ENCODE measurements around the gene DLGAP4. TPM values are rescaled to one million over a fixed set of nuclear protein-coding genes. Genes with fewer than 3 reads are reported as not detected.

DLGAP4 gene
- polyA plus RNA-seq, 1 of the 3 experiments (the other 2 are of a cell fraction), result 31.2 TPM

DNA sequence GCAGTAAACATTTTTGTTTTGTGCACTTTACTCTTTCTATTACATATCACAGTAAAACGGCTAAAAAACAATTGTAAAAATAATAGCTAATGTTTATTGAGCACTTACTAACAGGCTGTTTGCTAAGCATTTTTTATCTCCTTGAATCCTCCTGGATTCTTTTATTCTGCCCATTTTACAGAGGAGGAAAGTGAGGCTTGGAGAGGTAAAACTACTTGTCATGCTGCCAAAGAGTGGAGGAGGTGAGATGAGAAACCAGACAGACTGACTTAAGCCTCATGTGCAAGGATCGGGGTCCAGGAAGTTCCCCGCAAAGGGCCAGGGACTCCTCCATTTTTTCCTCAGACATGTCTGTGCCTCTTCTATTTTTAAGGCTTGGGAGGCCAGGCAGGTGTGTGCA lies 63.6 kb downstream of the DLGAP4 start:
- no peaks in the 10 kb centered on the region for H3F3A ChIP-seq (replicated peaks; ENCODE audit: insufficient read depth)
- no peaks in the 10 kb centered on the region for H4K20me1 ChIP-seq (ENCODE audit: insufficient read depth)
- H3K4me2 ChIP-seq, result no peak overlapping the region
- H3K27me3 ChIP-seq (ENCODE audit: insufficient read depth), result peaks cover 15% of the 10 kb centered on the region; the same call in 1 of the 2 replicates
- H3K79me2 ChIP-seq (ENCODE audit: insufficient read depth), result no peaks in the 10 kb centered on the region
- no peaks in the 10 kb centered on the region for H3K36me3 ChIP-seq (replicated peaks in 1 of 2; ENCODE audit: control insufficient read depth in 1 of 2, insufficient read depth in 2 of 2, low read length in 1 of 2)
- TF ChIP-seq JUND (IDR thresholded peaks at IDR 0.05) (no peak), TCF12 (IDR thresholded peaks at IDR 0.05) (no peak), CHD2 (IDR thresholded peaks at IDR 0.05; ENCODE audit: low read length, partially characterized antibody) (no peak), SIN3A (IDR thresholded peaks at IDR 0.05; ENCODE audit: borderline replicate concordance, low read depth, low read length) (no peak), ELF1 (IDR thresholded peaks at IDR 0.05) (no peak), MEF2A (IDR thresholded peaks at IDR 0.05; ENCODE audit: borderline replicate concordance, low read depth) (no peak), RXRA (IDR thresholded peaks at IDR 0.05; ENCODE audit: borderline replicate concordance, low read depth) (no peak), GABPA (IDR thresholded peaks at IDR 0.05; ENCODE audit: low read depth) (no peak), NRF1 (IDR thresholded peaks at IDR 0.05; ENCODE audit: low read depth, low read length) (no peak), TAF1 (IDR thresholded peaks at IDR 0.05; ENCODE audit: borderline replicate concordance, low read depth, low read length) (no peak)
- TF ChIP-seq, protein P1, sequence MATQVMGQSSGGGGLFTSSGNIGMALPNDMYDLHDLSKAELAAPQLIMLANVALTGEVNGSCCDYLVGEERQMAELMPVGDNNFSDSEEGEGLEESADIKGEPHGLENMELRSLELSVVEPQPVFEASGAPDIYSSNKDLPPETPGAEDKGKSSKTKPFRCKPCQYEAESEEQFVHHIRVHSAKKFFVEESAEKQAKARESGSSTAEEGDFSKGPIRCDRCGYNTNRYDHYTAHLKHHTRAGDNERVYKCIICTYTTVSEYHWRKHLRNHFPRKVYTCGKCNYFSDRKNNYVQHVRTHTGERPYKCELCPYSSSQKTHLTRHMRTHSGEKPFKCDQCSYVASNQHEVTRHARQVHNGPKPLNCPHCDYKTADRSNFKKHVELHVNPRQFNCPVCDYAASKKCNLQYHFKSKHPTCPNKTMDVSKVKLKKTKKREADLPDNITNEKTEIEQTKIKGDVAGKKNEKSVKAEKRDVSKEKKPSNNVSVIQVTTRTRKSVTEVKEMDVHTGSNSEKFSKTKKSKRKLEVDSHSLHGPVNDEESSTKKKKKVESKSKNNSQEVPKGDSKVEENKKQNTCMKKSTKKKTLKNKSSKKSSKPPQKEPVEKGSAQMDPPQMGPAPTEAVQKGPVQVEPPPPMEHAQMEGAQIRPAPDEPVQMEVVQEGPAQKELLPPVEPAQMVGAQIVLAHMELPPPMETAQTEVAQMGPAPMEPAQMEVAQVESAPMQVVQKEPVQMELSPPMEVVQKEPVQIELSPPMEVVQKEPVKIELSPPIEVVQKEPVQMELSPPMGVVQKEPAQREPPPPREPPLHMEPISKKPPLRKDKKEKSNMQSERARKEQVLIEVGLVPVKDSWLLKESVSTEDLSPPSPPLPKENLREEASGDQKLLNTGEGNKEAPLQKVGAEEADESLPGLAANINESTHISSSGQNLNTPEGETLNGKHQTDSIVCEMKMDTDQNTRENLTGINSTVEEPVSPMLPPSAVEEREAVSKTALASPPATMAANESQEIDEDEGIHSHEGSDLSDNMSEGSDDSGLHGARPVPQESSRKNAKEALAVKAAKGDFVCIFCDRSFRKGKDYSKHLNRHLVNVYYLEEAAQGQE (IDR thresholded peaks at IDR 0.05; ENCODE audit: low read depth, low read length), result no peak
- TF ChIP-seq, protein P2, sequence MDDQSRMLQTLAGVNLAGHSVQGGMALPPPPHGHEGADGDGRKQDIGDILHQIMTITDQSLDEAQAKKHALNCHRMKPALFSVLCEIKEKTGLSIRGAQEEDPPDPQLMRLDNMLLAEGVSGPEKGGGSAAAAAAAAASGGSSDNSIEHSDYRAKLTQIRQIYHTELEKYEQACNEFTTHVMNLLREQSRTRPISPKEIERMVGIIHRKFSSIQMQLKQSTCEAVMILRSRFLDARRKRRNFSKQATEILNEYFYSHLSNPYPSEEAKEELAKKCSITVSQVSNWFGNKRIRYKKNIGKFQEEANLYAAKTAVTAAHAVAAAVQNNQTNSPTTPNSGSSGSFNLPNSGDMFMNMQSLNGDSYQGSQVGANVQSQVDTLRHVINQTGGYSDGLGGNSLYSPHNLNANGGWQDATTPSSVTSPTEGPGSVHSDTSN (IDR thresholded peaks at IDR 0.05), result no peak
- TF ChIP-seq, protein P3, sequence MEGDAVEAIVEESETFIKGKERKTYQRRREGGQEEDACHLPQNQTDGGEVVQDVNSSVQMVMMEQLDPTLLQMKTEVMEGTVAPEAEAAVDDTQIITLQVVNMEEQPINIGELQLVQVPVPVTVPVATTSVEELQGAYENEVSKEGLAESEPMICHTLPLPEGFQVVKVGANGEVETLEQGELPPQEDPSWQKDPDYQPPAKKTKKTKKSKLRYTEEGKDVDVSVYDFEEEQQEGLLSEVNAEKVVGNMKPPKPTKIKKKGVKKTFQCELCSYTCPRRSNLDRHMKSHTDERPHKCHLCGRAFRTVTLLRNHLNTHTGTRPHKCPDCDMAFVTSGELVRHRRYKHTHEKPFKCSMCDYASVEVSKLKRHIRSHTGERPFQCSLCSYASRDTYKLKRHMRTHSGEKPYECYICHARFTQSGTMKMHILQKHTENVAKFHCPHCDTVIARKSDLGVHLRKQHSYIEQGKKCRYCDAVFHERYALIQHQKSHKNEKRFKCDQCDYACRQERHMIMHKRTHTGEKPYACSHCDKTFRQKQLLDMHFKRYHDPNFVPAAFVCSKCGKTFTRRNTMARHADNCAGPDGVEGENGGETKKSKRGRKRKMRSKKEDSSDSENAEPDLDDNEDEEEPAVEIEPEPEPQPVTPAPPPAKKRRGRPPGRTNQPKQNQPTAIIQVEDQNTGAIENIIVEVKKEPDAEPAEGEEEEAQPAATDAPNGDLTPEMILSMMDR (IDR thresholded peaks at IDR 0.05), result no peak
- no peak overlapping the region for H3K4me3 ChIP-seq (ENCODE audit: low read depth in 2 of 2, low read length in 1 of 2)
- no peak overlapping the region for H2AFZ ChIP-seq (ENCODE audit: low read depth)
- H3K27ac ChIP-seq (ENCODE audit: low read depth in 2 of 2, low read length in 1 of 2), result no peak overlapping the region
- no peaks in the 10 kb centered on the region for H3K4me1 ChIP-seq (ENCODE audit: control insufficient read depth in 1 of 2, insufficient read depth in 2 of 2, low read depth in 1 of 2, low read length in 1 of 2)
- WGBS (ENCODE audit: low lambda C conversion rate), result 63% methylated on average over 3 of the region's 3 CpGs
- H3K9me2 ChIP-seq, result no peaks in the 10 kb centered on the region
- ChIA-PET CTCF (no interaction called here), POLR2A (no interaction called here)
- no peak overlapping the region for H3K9ac ChIP-seq
- no peaks in the 10 kb centered on the region for H3K9me3 ChIP-seq
- no peak for DNase-seq

Measured in SK-N-SH (cell line).